Body of pancreas (tissue), 4 donors: ENCODE data around the gene HELB.

Source experiments
- POLR2A ChIP-seq, 3 donors: fragments of 450-650 bp; IDR thresholded peaks; one replicate each; pipeline ENCODE4 v1.6.1; 2016; ENCODE audit warnings: antibody characterized with exemption in 3 of 3, mild to moderate bottlenecking in 2 of 3
- TF ChIP-seq, protein P1 (sequence below), 7 experiments: fragments of 450-650 bp in 4 of 7; fragments of 200-600 bp in 3 of 7; sonication (generic) in 3 of 7; IDR thresholded peaks; one replicate each; pipeline ENCODE4 v1.5.1; 2016 to 2019; ENCODE audit warnings: antibody characterized with exemption in 7 of 7

- no peak for TF ChIP-seq POLR2A (IDR thresholded peaks at IDR 0.05)
- TF ChIP-seq, protein P1, sequence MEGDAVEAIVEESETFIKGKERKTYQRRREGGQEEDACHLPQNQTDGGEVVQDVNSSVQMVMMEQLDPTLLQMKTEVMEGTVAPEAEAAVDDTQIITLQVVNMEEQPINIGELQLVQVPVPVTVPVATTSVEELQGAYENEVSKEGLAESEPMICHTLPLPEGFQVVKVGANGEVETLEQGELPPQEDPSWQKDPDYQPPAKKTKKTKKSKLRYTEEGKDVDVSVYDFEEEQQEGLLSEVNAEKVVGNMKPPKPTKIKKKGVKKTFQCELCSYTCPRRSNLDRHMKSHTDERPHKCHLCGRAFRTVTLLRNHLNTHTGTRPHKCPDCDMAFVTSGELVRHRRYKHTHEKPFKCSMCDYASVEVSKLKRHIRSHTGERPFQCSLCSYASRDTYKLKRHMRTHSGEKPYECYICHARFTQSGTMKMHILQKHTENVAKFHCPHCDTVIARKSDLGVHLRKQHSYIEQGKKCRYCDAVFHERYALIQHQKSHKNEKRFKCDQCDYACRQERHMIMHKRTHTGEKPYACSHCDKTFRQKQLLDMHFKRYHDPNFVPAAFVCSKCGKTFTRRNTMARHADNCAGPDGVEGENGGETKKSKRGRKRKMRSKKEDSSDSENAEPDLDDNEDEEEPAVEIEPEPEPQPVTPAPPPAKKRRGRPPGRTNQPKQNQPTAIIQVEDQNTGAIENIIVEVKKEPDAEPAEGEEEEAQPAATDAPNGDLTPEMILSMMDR (IDR thresholded peaks at IDR 0.05) = no peak
Measured at GRCh38 chr12:66329941-66330340, 27.6 kb downstream of the HELB start.
